Activated T-cell treated with anti-CD3 and anti-CD28 coated beads for 24 hours (primary cell): ENCODE results near the gene TEX9.
"Not testable (repeated sequence)": the region's sequence is repeated elsewhere in the genome, so short reads cannot be mapped to it uniquely, and the experiment has no call there.

Experiments used
- DNase-seq: peaks from one replicate; pipeline ENCODE4 v3.0.0-alpha.2; 2020; ENCODE audit warnings: low read depth

TEX9 gene

DNA sequence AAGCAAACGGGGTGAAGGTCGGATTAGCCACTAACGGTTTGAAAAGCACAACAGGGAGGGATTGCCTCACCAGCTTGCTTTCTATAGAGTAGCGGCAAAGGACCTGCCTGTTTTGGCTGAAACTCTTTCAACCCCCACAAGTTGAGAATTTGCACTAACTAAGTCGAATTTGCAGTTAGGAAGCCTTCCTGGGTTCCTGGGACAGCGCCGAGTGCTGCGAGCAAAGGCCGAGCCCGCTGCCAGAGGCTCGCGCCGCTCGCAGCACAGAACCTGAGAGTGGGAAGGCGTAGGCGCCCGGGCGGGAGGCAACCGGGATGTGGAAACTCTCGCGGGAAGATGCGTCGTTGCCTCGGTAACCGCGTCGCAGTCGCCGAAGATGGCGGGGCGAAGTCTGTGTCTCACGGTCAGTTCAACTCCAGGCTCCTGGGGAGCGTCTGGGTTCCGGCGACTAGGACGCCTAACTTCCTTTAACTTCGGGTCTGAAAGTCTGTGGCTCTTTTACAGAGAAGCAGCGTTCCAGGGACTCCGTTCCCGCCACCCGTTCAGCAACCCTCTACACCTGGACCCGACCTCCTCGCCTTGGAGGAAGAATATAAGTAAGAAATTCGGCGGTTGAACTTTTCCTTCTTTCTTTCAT is at the start of gene TEX9:
TSS of gene TEX9 (plus strand) at position 352 of the 637 bp plus-strand sequence. CDS start at position 377, 25 bp downstream.
- peak; percentile 64 for DNase-seq

GRCh38 chr15:56316561-56316960 is 48.7 kb upstream of the TEX9 start:
- not testable (repeated sequence) for DNase-seq

DNA sequence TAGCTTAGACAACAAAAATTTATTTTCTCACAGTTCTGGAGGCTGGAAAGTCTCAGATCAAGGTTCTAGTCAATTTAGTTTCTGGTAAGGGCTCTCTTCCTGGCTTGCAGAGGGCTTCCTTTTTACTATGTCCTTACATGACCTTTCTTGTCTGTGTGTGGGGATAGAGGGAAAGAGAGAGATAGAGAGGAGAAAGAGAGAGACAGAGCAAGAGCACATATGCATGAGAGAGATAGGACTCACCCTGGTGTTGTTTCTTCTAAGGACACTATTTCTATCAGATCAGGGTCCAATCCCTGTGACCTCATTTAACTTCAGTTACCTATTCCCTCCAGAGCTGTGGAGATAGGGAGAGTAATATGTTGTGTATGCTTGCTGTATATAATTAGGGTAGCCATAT is 44.9 kb upstream of the TEX9 start:
- no peak for DNase-seq

- no peak for DNase-seq
Measured at GRCh38 chr15:56320861-56321260, 44.4 kb upstream of the TEX9 start.

GRCh38 chr15:56322444-56322843 is 42.8 kb upstream of the TEX9 start:
- DNase-seq, result no peak

GRCh38 chr15:56323435-56323834 is 41.8 kb upstream of the TEX9 start:
- no peak for DNase-seq

- DNase-seq, result no peak
Measured at GRCh38 chr15:56325186-56325585, 40.0 kb upstream of the TEX9 start.

DNA sequence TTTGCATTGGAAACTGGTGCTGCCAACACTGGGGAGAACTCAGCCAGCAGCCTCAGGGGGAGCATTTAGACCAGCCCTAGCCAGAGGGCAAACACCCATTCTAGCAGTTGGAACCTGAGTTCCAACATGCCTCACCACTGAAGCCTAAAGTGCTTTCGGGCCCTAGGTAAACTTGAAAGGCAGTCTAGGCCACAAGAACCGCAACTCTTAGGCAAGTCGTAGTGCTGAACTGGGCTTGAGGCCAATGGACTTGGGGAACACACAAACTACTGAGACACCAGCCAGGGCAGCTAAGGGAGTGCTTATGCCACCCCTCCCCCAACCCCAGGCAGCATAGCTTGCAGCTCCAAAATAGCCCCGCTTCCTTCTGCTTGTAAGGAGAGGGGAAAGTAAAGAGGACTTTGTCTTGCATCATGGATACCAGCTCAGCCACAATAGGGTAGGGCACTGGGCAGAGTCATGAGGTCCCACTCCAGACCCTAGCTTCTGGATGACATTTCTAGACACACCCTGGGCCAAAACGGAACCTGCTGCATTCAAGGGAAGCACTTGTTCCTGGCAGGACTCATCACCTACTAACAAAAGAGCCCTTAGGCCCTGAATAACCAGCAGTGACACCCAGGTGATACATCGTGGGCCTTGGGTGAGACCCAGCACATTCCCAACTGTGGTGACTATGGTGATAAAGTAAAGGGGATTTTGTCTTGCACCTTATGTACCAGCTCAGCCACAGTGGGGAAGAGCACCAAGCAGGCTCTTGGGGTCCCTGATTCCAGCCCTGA is 37.3 kb upstream of the TEX9 start:
- DNase-seq, result no peak

DNA sequence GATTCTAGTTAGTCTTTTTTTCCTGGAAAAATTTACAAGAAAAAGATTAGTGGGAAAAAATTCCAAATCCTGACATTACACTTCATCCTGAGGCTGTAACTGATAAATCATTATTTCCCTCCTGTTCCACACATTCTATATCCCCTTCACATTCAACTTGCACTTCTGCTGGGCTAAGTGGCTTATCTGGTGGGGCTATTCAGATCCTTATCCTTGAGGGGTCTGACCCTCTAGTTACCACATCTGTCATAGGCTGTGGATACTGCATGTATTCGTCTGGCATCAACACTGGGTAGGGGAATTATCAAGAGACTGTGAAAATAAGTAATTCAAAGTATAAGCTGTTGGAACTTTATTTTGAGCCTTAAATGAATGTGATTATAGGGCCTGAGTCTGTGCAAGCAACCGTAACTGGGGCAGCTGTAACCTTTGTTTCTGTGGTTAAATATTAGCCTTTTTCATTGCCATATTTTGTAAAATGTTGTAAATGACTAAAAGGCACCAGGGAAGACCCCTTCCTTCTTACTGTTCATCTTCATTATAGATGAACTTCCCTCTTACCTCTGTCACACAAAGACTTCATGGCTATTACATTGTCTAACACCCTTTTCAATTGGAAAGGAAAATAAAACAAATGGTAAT is 28.0 kb upstream of the TEX9 start:
- no peak for DNase-seq

DNA sequence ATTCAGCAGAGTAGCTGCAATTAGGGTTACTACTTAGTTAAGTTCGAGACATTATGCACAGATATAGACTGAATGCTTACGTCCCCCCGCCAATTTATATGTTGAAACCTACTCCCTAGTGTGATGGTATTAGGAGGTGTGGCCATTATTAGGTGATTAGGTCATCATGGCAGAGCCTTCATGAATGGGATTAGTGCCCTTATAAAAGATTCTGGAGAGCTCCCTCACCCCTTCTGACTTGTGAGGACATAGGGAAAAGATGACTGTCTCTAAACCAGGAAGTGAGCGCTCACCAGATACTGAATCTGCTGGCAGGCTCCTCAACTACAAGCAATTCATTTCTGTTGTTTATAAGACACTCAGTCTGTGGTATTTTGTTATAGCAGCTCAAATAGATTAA is 25.6 kb upstream of the TEX9 start:
- no peak for DNase-seq

DNA sequence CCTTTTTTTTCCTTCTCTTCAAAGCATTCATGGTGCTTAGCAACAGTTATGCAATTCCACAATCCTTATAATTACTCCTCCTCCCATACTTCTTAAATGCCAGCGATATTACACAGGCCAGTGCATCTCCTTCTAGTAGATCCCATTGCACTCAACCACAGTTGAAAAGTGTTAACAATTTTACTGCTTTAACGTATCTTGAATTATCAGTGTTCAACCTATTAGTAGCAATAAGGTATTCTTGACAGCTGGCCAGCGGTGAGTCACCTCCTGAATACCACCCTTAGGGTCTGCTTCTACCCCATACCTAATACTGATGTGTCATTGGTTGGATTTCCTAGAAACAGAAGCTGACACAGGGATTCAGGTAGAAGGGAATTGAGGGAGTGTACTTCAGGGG is 24.0 kb upstream of the TEX9 start:
- DNase-seq, result no peak

DNA sequence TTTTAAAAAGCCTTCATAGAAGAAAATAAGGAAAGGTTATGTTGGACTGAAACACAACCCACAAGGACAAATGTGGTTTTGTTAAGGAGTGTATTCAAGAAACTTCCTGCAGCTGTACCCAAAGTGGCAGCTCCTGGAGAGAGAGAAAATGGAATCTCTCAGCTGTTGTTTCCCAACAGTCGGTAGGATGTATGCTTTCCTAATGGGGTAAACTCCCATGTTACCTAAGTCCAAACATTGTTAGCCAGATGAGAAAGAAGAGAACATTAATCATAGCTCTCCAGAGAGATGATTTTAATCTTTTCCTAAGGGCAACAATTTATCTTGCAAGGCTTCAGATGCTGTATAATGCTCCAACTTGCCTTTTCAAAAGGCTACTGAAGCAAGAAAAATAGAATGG is 22.6 kb upstream of the TEX9 start:
- no peak for DNase-seq

DNA sequence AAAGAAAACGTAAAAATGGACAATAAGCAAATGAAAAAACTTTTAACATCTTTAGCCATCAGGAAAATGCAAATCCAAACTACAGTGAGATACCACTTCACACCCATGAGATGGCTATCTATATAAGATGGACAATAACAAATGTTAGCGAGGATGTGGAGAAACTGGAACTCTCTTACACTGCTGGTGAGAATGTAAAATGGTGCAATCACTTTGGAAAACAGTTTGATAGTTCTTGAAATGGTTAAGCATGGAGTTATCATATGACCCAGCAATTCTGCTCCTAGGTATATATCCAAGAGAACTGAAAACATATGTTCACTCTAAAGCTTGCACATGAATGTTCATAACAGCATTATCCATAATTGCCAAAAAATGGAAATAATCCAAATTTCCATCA is 21.3 kb upstream of the TEX9 start:
- DNase-seq, result no peak

- no peak for DNase-seq
Measured at GRCh38 chr15:56344336-56344735, 20.9 kb upstream of the TEX9 start.

GRCh38 chr15:56346414-56346813 is 18.8 kb upstream of the TEX9 start:
- DNase-seq, result no peak

DNA sequence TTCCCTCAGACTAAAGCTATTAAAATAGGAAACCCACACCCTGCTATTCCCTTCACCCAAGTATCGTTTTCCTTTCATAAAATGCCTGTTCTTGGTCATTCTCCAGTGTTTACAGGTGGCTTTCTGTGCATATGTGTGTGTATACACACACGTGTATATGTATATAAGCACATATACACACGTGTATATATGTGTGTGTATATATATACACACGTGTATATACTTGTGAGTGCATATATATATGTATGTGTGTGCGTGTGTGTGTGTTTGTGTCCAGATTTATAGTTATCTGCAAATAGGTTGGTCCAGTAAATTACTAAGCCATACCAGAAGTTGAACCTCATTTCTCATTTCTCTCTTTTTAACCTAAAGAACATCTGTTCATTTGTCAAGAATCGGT is 15.7 kb upstream of the TEX9 start:
- DNase-seq, result no peak

GRCh38 chr15:56351353-56351752 is 13.9 kb upstream of the TEX9 start:
- no peak for DNase-seq

GRCh38 chr15:56351957-56352506 is 13.2 kb upstream of the TEX9 start:
- DNase-seq, result no peak

- no peak for DNase-seq
Measured at GRCh38 chr15:56353119-56353518, 12.1 kb upstream of the TEX9 start.

DNA sequence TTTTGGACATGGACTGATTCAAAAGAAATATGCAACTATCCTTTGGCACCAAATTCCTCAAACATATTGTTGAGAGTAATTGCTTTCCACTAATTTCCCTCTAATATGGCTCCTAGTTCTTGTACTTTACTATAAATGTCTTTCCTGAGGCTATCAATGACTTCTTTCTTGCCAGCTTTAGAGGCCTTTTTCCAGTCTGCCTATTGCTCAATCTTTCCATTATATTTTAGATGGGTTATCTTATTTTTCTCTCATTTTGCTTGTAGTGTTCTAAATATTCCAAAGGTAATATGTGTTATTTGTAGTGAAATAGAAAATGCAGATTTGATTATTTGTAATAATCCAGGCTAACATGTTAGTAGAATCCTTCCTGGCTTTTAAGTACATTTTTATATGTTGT is 11.5 kb upstream of the TEX9 start:
- no peak for DNase-seq

DNA sequence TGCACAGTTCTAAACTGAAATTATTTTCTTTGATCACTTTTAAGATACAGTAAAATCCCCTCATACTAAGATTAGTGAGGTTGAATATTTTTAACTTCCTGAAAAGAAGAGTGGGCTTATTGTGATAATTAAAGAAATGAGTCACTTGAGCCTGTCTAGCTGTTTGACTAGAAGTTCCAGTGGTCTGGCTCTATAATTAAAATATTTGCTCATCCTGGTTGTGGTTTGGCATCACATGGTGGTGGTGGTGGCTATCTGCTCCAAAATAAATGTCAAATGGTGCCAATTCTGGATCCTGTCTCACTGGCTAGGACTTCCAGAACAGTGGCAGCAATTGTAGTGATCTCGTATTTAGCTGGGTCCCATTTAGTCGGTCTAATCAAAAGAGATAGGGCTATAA is 8.6 kb upstream of the TEX9 start:
- DNase-seq, result no peak

- no peak for DNase-seq
Measured at GRCh38 chr15:56358604-56359003, 6.6 kb upstream of the TEX9 start.

GRCh38 chr15:56361987-56362386 is 3.2 kb upstream of the TEX9 start:
- no peak for DNase-seq
